Mesenchymal stem cell (in vitro differentiated cells and primary cell): ENCODE data around the gene TNFAIP2. TPM values are rescaled to one million over a fixed set of nuclear protein-coding genes. Genes with fewer than 3 reads are reported as not detected.

ENCODE experiments used
- DNase-seq: peaks from one replicate; pipeline ENCODE4 v3.0.0-alpha.2; 2013
- H2AFZ ChIP-seq: one replicate; pipeline ENCODE4 v1.6.1; 2013; ENCODE audit warnings: low read depth, mild to moderate bottlenecking, control low read depth, inconsistent platforms, low read length, moderate library complexity
- H2AK5ac ChIP-seq: 2 replicates; pipeline ENCODE4 v1.6.1; 2013; ENCODE audit warnings: low read length, moderate library complexity, mild to moderate bottlenecking, inconsistent platforms; ENCODE audit not compliant: severe bottlenecking
- H2BK120ac ChIP-seq: one replicate; pipeline ENCODE4 v1.6.1; 2013; ENCODE audit warnings: low read depth, mild to moderate bottlenecking, inconsistent platforms, low read length, moderate library complexity
- H2BK12ac ChIP-seq, 2 experiments: one replicate each; pipeline ENCODE4 v1.6.1; 2013; ENCODE audit warnings: inconsistent platforms in 2 of 2, low read length in 2 of 2, mild to moderate bottlenecking in 2 of 2, moderate library complexity in 2 of 2, control low read depth in 1 of 2
- H2BK15ac ChIP-seq: one replicate; pipeline ENCODE4 v1.6.1; 2013; ENCODE audit warnings: mild to moderate bottlenecking, low read depth, inconsistent platforms; ENCODE audit not compliant: poor library complexity, severe bottlenecking
- H2BK5ac ChIP-seq: 2 replicates; pipeline ENCODE4 v1.6.1; 2013; ENCODE audit warnings: low read depth, mild to moderate bottlenecking, low read length, control low read depth, inconsistent platforms; ENCODE audit not compliant: poor library complexity, severe bottlenecking
- H3K14ac ChIP-seq, 2 experiments: one replicate each; pipeline ENCODE4 v1.6.1; 2013; ENCODE audit warnings: inconsistent platforms in 2 of 2, low read length in 2 of 2, control low read depth in 1 of 2, mild to moderate bottlenecking in 1 of 2, moderate library complexity in 1 of 2
- H3K18ac ChIP-seq, 2 experiments: one replicate each; pipeline ENCODE4 v1.6.1; 2013; ENCODE audit warnings: inconsistent platforms in 2 of 2, low read length in 2 of 2, control low read depth in 1 of 2, low read depth in 1 of 2, mild to moderate bottlenecking in 1 of 2
- H3K23ac ChIP-seq, 2 experiments: one replicate each; pipeline ENCODE4 v1.6.1; 2013; ENCODE audit warnings: inconsistent platforms in 2 of 2, low read length in 2 of 2, mild to moderate bottlenecking in 2 of 2, moderate library complexity in 2 of 2, control low read depth in 1 of 2
- H3K27ac ChIP-seq: 2 replicates; pipeline ENCODE4 v1.5.1; 2013; ENCODE audit warnings: mild to moderate bottlenecking, moderate library complexity, low read length, control low read depth, inconsistent platforms; ENCODE audit not compliant: poor library complexity, severe bottlenecking
- H3K27me3 ChIP-seq, 2 experiments: 2 replicates each; pipeline versions ENCODE4 v1.6.1 to v1.7.0; 2013; ENCODE audit warnings: low read length in 2 of 2, mild to moderate bottlenecking in 2 of 2, moderate library complexity in 2 of 2, control low read depth in 1 of 2, inconsistent platforms in 1 of 2; ENCODE audit not compliant: control insufficient read depth in 1 of 2, insufficient read depth in 1 of 2
- H3K36me3 ChIP-seq, 2 experiments: 2 replicates each; pipeline versions ENCODE4 v1.6.1 to v1.7.0; 2013; ENCODE audit warnings: low read length in 2 of 2, control low read depth in 1 of 2, inconsistent platforms in 1 of 2, low read depth in 1 of 2, mild to moderate bottlenecking in 1 of 2; ENCODE audit not compliant: insufficient read depth in 2 of 2, control insufficient read depth in 1 of 2
- H3K4ac ChIP-seq, 2 experiments: one replicate each; pipeline ENCODE4 v1.6.1; 2013; ENCODE audit warnings: inconsistent platforms in 2 of 2, low read length in 2 of 2, mild to moderate bottlenecking in 2 of 2, moderate library complexity in 2 of 2, control low read depth in 1 of 2, low read depth in 1 of 2
- H3K4me1 ChIP-seq: 2 replicates; pipeline ENCODE4 v1.6.1; 2013; ENCODE audit warnings: low read depth, low read length, control low read depth; ENCODE audit not compliant: control insufficient read depth, insufficient read depth
- H3K4me2 ChIP-seq: 2 replicates; pipeline ENCODE4 v1.6.1; 2013; ENCODE audit warnings: low read length, mild to moderate bottlenecking, inconsistent platforms; ENCODE audit not compliant: poor library complexity, severe bottlenecking
- H3K4me3 ChIP-seq, 2 experiments: 2 replicates each; pipeline versions ENCODE4 v1.5.1 to v1.7.0; 2013; ENCODE audit warnings: low read length in 2 of 2, mild to moderate bottlenecking in 2 of 2, control low read depth in 1 of 2, low read depth in 1 of 2; ENCODE audit not compliant: insufficient read depth in 1 of 2
- H3K79me1 ChIP-seq: replicated peaks from 2 replicates; pipeline ENCODE4 v1.6.1; 2013; ENCODE audit warnings: mild to moderate bottlenecking, control low read depth, low read length, inconsistent platforms; ENCODE audit not compliant: poor library complexity, severe bottlenecking
- H3K9ac ChIP-seq: 2 replicates; pipeline ENCODE4 v1.7.0; 2013; ENCODE audit warnings: mild to moderate bottlenecking, low read length, moderate library complexity
- H3K9me3 ChIP-seq: 2 replicates; pipeline ENCODE4 v1.7.0; 2013; ENCODE audit warnings: mild to moderate bottlenecking, low read length; ENCODE audit not compliant: control insufficient read depth
- H4K8ac ChIP-seq: one replicate; pipeline ENCODE4 v1.6.1; 2013; ENCODE audit warnings: inconsistent platforms, mild to moderate bottlenecking, low read length, moderate library complexity
- H4K91ac ChIP-seq: one replicate; pipeline ENCODE4 v1.6.1; 2013; ENCODE audit warnings: mild to moderate bottlenecking, low read length, inconsistent platforms
- WGBS: methylation state at CpG from one replicate; pipeline ENCODE4 v1.1.7; 2013; ENCODE audit warnings: mixed read lengths; 5-methylcytosine and 5-hydroxymethylcytosine counted together
- polyA plus RNA-seq, 2 experiments: library from polyadenylated mRNA; stranded (reverse); fragments of 200-250 nt; gene quantifications; one replicate each; pipeline ENCODE4 v1.2.3, GENCODE V29; 2013

Gene TNFAIP2, protein sequence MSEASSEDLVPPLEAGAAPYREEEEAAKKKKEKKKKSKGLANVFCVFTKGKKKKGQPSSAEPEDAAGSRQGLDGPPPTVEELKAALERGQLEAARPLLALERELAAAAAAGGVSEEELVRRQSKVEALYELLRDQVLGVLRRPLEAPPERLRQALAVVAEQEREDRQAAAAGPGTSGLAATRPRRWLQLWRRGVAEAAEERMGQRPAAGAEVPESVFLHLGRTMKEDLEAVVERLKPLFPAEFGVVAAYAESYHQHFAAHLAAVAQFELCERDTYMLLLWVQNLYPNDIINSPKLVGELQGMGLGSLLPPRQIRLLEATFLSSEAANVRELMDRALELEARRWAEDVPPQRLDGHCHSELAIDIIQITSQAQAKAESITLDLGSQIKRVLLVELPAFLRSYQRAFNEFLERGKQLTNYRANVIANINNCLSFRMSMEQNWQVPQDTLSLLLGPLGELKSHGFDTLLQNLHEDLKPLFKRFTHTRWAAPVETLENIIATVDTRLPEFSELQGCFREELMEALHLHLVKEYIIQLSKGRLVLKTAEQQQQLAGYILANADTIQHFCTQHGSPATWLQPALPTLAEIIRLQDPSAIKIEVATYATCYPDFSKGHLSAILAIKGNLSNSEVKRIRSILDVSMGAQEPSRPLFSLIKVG
- polyA plus RNA-seq (2013, experiment 1 of 2): 29.2 TPM
- polyA plus RNA-seq (2013, experiment 2 of 2): 27.7 TPM

DNA sequence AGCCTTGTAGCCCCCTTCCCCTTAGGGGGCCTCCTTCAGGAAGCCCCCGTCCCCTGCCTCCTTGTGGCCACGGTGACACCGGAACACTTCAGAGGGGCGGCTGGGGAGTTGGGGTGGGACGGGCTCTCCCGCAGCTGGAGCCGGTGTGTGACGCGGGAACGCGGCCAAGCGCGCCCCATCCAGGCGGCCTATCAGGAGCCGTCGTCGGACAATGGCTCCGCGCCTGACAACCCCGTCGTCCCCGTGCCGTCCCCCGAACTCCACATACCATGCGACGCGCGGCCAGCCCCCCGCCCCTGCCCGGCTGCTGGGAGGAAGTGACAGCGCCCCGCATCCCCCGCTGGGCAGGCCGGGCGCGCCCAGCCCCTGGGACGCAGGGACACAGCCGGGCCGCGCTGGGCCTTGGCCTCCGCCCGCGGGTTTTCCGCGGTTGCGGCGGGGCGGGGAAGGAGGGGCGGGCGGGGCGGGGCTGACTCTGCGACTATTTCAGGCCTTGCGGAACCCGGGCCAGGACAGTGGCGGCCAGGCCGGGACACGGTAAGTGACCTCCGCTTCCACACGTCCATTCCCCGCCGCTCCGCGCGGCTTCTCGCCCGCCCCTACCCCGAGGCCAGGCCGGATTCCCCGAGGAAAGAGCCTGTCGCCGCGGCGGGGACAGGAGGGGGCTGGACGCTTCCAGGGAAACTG, at the start of gene TNFAIP2:
Gene TNFAIP2, plus strand, starts transcription at position 515 of the 687 bp plus-strand sequence. CDS start 2,997 bp downstream, outside the sequence.
- peak within 1 kb of the TSS; percentile 99 for H4K8ac ChIP-seq
- H2BK15ac ChIP-seq: peak within 1 kb of the TSS; percentile 94
- H3K4me1 ChIP-seq: peaks cover 73% of the 10 kb centered on the region
- H3K9ac ChIP-seq: peak within 1 kb of the TSS; percentile 84
- WGBS: 10% methylated on average over 57 of the region's 74 CpGs
- peak within 1 kb of the TSS in 1 of 2 experiments; percentile 37 for H3K23ac ChIP-seq
- peak within 1 kb of the TSS; percentile 98 for H2BK120ac ChIP-seq
- peak within 1 kb of the TSS; percentile 60 for H3K4me2 ChIP-seq
- peak within 1 kb of the TSS; percentile 77 for H2AFZ ChIP-seq
- peak within 1 kb of the TSS; percentile 37 for H2AK5ac ChIP-seq
- H3K4ac ChIP-seq: peak within 1 kb of the TSS; percentile 65 to 99
- H3K27me3 ChIP-seq: no peaks in the 10 kb centered on the region
- no peaks in the 10 kb centered on the region for H3K9me3 ChIP-seq
- H2BK5ac ChIP-seq: peak within 1 kb of the TSS; percentile 81
- H3K4me3 ChIP-seq: peak within 1 kb of the TSS; percentile 50 to 91
- peak; percentile 63 for DNase-seq
- peak within 1 kb of the TSS; percentile 46 to 69 for H2BK12ac ChIP-seq
- peaks cover 11% of the 10 kb centered on the region for H3K79me1 ChIP-seq
- H3K27ac ChIP-seq: peak within 1 kb of the TSS; percentile 70
- H3K18ac ChIP-seq: peak within 1 kb of the TSS; percentile 86 to 96
- H3K14ac ChIP-seq: peak within 1 kb of the TSS in 1 of 2 experiments; percentile 85
- peak within 1 kb of the TSS; percentile 97 for H4K91ac ChIP-seq
- H3K36me3 ChIP-seq: peaks cover 12 to 21% of the 10 kb centered on the region in 2 experiments

- peaks cover 46% of the 10 kb centered on the region for H3K4me1 ChIP-seq
- H3K27ac ChIP-seq: peak overlapping the region; percentile 98
- 77% methylated on average over 20 of the region's 21 CpGs for WGBS
- no peak overlapping the region for H3K14ac ChIP-seq
- no peak overlapping the region for H2BK15ac ChIP-seq
- no peak overlapping the region for H3K4ac ChIP-seq
- no peaks in the 10 kb centered on the region for H3K9me3 ChIP-seq
- H2BK120ac ChIP-seq: no peak overlapping the region
- H3K27me3 ChIP-seq: peaks cover 0 to 5% of the 10 kb centered on the region in 2 experiments
- no peak overlapping the region for H2AFZ ChIP-seq
- H4K8ac ChIP-seq: no peak overlapping the region
- peak overlapping the region in 1 of 2 experiments; percentile 27 for H3K4me3 ChIP-seq
- H2BK12ac ChIP-seq: no peak overlapping the region
- H3K79me1 ChIP-seq: no peaks in the 10 kb centered on the region
- no peak for DNase-seq
- peak overlapping the region; percentile 84 for H2AK5ac ChIP-seq
- H3K4me2 ChIP-seq: peak overlapping the region; percentile 23
- H4K91ac ChIP-seq: no peak overlapping the region
- no peak overlapping the region for H3K23ac ChIP-seq
- H3K18ac ChIP-seq: no peak overlapping the region
- peak overlapping the region; percentile 91 for H2BK5ac ChIP-seq
- H3K9ac ChIP-seq: peak overlapping the region; percentile 77
- no peaks in the 10 kb centered on the region for H3K36me3 ChIP-seq
These were observed 49.2 kb upstream of the TNFAIP2 start for GRCh38 chr14:103073876-103074728.

GRCh38 chr14:103074729-103075367, 48.4 kb upstream of the TNFAIP2 start:
- Histone ChIP-seq H3K14ac (no peak overlapping the region), H3K9ac (peak overlapping the region; percentile 77), H4K8ac (no peak overlapping the region), H3K18ac (peak overlapping the region in 1 of 2 experiments; percentile 74), H3K9me3 (no peaks in the 10 kb centered on the region), H3K4me2 (peak overlapping the region; percentile 62), H2AK5ac (peak overlapping the region; percentile 84), H3K4ac (no peak overlapping the region), H2BK5ac (peak overlapping the region; percentile 58), H3K4me1 (peaks cover 46% of the 10 kb centered on the region), H2AFZ (no peak overlapping the region), H3K27me3 (peaks cover 0 to 7% of the 10 kb centered on the region in 2 experiments), H2BK12ac (no peak overlapping the region), H3K4me3 (peak overlapping the region in 1 of 2 experiments; percentile 73), H2BK120ac (no peak overlapping the region), H3K27ac (peak overlapping the region; percentile 98), H4K91ac (no peak overlapping the region), H3K36me3 (no peaks in the 10 kb centered on the region), H2BK15ac (no peak overlapping the region), H3K23ac (peak overlapping the region in 1 of 2 experiments; percentile 46), H3K79me1 (no peaks in the 10 kb centered on the region)
- 25% methylated on average over 21 of the region's 21 CpGs for WGBS
- DNase-seq: no peak
